Sigmoid colon (tissue), 7 donors: ENCODE data around the gene CAMTA1. TPM values are rescaled to one million over a fixed set of nuclear protein-coding genes. Genes with fewer than 3 reads are reported as not detected.

Experiments used
- DNase-seq: peaks from one replicate; pipeline ENCODE4 v3.0.0-alpha.2; 2019
- H3K27ac ChIP-seq, 4 donors: fragments of 200-600 bp; sonication (generic); one replicate each; pipeline ENCODE4 v1.5.1; 2016 to 2019; ENCODE audit warnings: mild to moderate bottlenecking in 1 of 4
- H3K27me3 ChIP-seq, 3 donors: fragments of 200-600 bp; sonication (generic); one replicate each; pipeline ENCODE4 v1.5.1; 2019; ENCODE audit warnings: mild to moderate bottlenecking in 1 of 3
- H3K36me3 ChIP-seq, 4 donors: fragments of 200-600 bp; sonication (generic); one replicate each; pipeline ENCODE4 v1.5.1; 2016 to 2019
- H3K4me1 ChIP-seq, 4 donors: fragments of 200-600 bp; sonication (generic); one replicate each; pipeline ENCODE4 v1.5.1; 2017 to 2019
- H3K4me3 ChIP-seq, 4 donors: fragments of 200-600 bp; sonication (generic); one replicate each; pipeline ENCODE4 v1.5.1; 2017 to 2019; ENCODE audit warnings: mild to moderate bottlenecking in 2 of 4, moderate library complexity in 1 of 4
- H3K9me3 ChIP-seq, 4 donors: fragments of 200-600 bp in 3 of 4; sonication (generic) in 3 of 4; one replicate each; pipeline versions ENCODE4 v1.5.1 to v1.6.1; 2013 to 2019
- CTCF ChIP-seq, 4 experiments: fragments of 450-650 bp in 3 of 4; fragments of 200-600 bp in 1 of 4; IDR thresholded peaks; one replicate each; pipeline ENCODE4 v1.5.1; 2016 to 2019; ENCODE audit warnings: antibody characterized with exemption in 4 of 4, mild to moderate bottlenecking in 3 of 4, moderate library complexity in 2 of 4
- EP300 ChIP-seq, 4 donors: sonication (generic); formaldehyde crosslinking; IDR thresholded peaks; one replicate each; pipeline ENCODE4 v1.6.1; 2017; ENCODE audit warnings: antibody characterized with exemption in 4 of 4
- POLR2A ChIP-seq, 2 donors: fragments of 450-650 bp; IDR thresholded peaks; one replicate each; pipeline ENCODE4 v1.6.1; 2016; ENCODE audit warnings: antibody characterized with exemption in 2 of 2, mild to moderate bottlenecking in 2 of 2, moderate library complexity in 2 of 2
- POLR2AphosphoS5 ChIP-seq, 4 donors: sonication (generic); formaldehyde crosslinking; IDR thresholded peaks; one replicate each; pipeline ENCODE4 v1.6.1; 2017; ENCODE audit warnings: antibody characterized with exemption in 4 of 4
- WGBS, 2 donors: extraction: QIAGEN DNeasy Blood & Tissue Kit; methylation state at CpG; one replicate each; pipeline ENCODE4 v1.1.7; 2013; 5-methylcytosine and 5-hydroxymethylcytosine counted together
- intact Hi-C: fragments of 100-400 bp; cut with DNase I; formaldehyde crosslinking; loops from one replicate; pipeline ENCODE4 v1.15.1; 2023
- polyA plus RNA-seq, 3 donors: library from polyadenylated mRNA; stranded (reverse); fragments of 200-250 nt; gene quantifications; one replicate each; pipeline ENCODE4 v1.2.3, GENCODE V29; 2013
- total RNA-seq, 4 donors: library from RNA; depleted of rRNA; stranded (reverse); fragments of >200 nt; gene quantifications; one replicate each; pipeline ENCODE4 v1.1.0, GENCODE V29; 2016
- donor health status: healthy with polysubstance abuse.
- donor health status: Bipolar disorder and iron deficiency.
- donor health status: healthy.

CAMTA1 gene
- total and polyA plus RNA-seq, 7 donors = 97.9 to 196 (median 177) TPM

GRCh38 chr1:7670334-7671145, 885.3 kb downstream of the CAMTA1 start:
- Histone ChIP-seq H3K36me3 (no peaks in the 10 kb centered on the region), H3K27ac (no peak overlapping the region), H3K4me1 (peaks cover 0 to 18% (median 13%) of the 10 kb centered on the region in 4 donors), H3K4me3 (no peak overlapping the region), H3K9me3 (no peaks in the 10 kb centered on the region), H3K27me3 (peaks cover 0 to 4% (median 0%) of the 10 kb centered on the region in 3 donors)
- intact Hi-C loops = no loop called here
- WGBS, 2 donors = 72 to 75% methylated on average over 15 of the region's 15 CpGs
- TF ChIP-seq POLR2AphosphoS5 (IDR thresholded peaks at IDR 0.05) (no peak), CTCF (IDR thresholded peaks at IDR 0.05) (no peak), POLR2A (IDR thresholded peaks at IDR 0.05) (no peak), EP300 (IDR thresholded peaks at IDR 0.05) (no peak)
- no peak for DNase-seq

GRCh38 chr1:7671146-7671465, 885.9 kb downstream of the CAMTA1 start:
- Histone ChIP-seq H3K27me3 (peaks cover 0 to 4% (median 0%) of the 10 kb centered on the region in 3 donors), H3K36me3 (no peaks in the 10 kb centered on the region), H3K27ac (no peak overlapping the region), H3K4me1 (peaks cover 0 to 18% (median 13%) of the 10 kb centered on the region in 4 donors), H3K9me3 (no peaks in the 10 kb centered on the region), H3K4me3 (no peak overlapping the region)
- no peak for TF ChIP-seq POLR2AphosphoS5 (IDR thresholded peaks at IDR 0.05)
- TF ChIP-seq CTCF (IDR thresholded peaks at IDR 0.05) = no peak
- no peak for TF ChIP-seq EP300 (IDR thresholded peaks at IDR 0.05)
- no peak for TF ChIP-seq POLR2A (IDR thresholded peaks at IDR 0.05)
- intact Hi-C loops = no loop called here
- no peak for DNase-seq
- WGBS, 2 donors = 94 to 95% methylated on average over 11 of the region's 11 CpGs

- no peak for TF ChIP-seq EP300 (IDR thresholded peaks at IDR 0.05)
- Histone ChIP-seq H3K4me1 (peaks cover 0 to 18% (median 13%) of the 10 kb centered on the region in 4 donors), H3K4me3 (no peak overlapping the region), H3K36me3 (no peaks in the 10 kb centered on the region), H3K27ac (no peak overlapping the region), H3K9me3 (no peaks in the 10 kb centered on the region), H3K27me3 (peaks cover 0 to 4% (median 0%) of the 10 kb centered on the region in 3 donors)
- 85 to 90% methylated on average over 5 of the region's 5 CpGs for WGBS, 2 donors
- intact Hi-C loops = no loop called here
- no peak for DNase-seq
These were observed 886.4 kb downstream of the CAMTA1 start for GRCh38 chr1:7671676-7672075.

- intact Hi-C loops = no loop called here
- no peak overlapping the region for H3K4me3 ChIP-seq
- no peaks in the 10 kb centered on the region for H3K9me3 ChIP-seq
- TF ChIP-seq POLR2AphosphoS5 (IDR thresholded peaks at IDR 0.05) (no peak), POLR2A (IDR thresholded peaks at IDR 0.05) (no peak), EP300 (IDR thresholded peaks at IDR 0.05) (no peak), CTCF (IDR thresholded peaks at IDR 0.05) (no peak)
- peaks cover 0 to 15% (median 10%) of the 10 kb centered on the region in 4 donors for H3K4me1 ChIP-seq
- no peaks in the 10 kb centered on the region for H3K36me3 ChIP-seq
- no peak overlapping the region for H3K27ac ChIP-seq
- DNase-seq = no peak
- H3K27me3 ChIP-seq = peaks cover 0 to 4% (median 0%) of the 10 kb centered on the region in 3 donors
- 60 to 62% methylated on average over 11 of the region's 11 CpGs for WGBS, 2 donors
These were observed 887.6 kb downstream of the CAMTA1 start for GRCh38 chr1:7672864-7673263.

GRCh38 chr1:7674972-7675371, 889.7 kb downstream of the CAMTA1 start:
- intact Hi-C loops = no loop called here
- H3K36me3 ChIP-seq = no peaks in the 10 kb centered on the region
- no peak for TF ChIP-seq EP300 (IDR thresholded peaks at IDR 0.05)
- TF ChIP-seq POLR2A (IDR thresholded peaks at IDR 0.05) = no peak
- TF ChIP-seq CTCF (IDR thresholded peaks at IDR 0.05) = no peak
- H3K4me1 ChIP-seq = peaks cover 0 to 9% (median 7%) of the 10 kb centered on the region in 4 donors
- peaks cover 0 to 1% (median 0%) of the 10 kb centered on the region in 3 donors for H3K27me3 ChIP-seq
- WGBS, 2 donors = 86 to 88% methylated on average over 4 of the region's 4 CpGs
- H3K4me3 ChIP-seq = no peak overlapping the region
- DNase-seq = no peak
- no peak overlapping the region for H3K27ac ChIP-seq
- no peaks in the 10 kb centered on the region for H3K9me3 ChIP-seq
